ENCODE measurements around the gene DHRS2. TPM values are rescaled to one million over a fixed set of nuclear protein-coding genes. Genes with fewer than 3 reads are reported as not detected.

Gene DHRS2
- total RNA-seq, 6 experiments from 2014 or later = 0.53 to 12.3 (median 4.2) TPM

GRCh38 chr14:23610090-23610814 is 25.9 kb upstream of the DHRS2 start:
- TF ChIP-seq CTCF (IDR thresholded peaks at IDR 0.05) (no peak), POLR2A (IDR thresholded peaks at IDR 0.05) (no peak)
- H3K9me3 ChIP-seq = no peaks in the 10 kb centered on the region
- no peaks in the 10 kb centered on the region for H3K27me3 ChIP-seq
- no peak overlapping the region for H3K4me3 ChIP-seq
- peaks cover 0 to 67% (median 30%) of the 10 kb centered on the region in 4 donors for H3K4me1 ChIP-seq
- 8% methylated on average over 2 of the region's 2 CpGs for WGBS (ENCODE audit: insufficient coverage, low coverage, low lambda C conversion rate, missing lambda C conversion rate)
- ATAC-seq (peak; percentile 57 to 79 (median 64)), DNase-seq (peak in 1 of 3 donors; percentile 72)
- intact Hi-C loops (cut with DNase I) = no loop called here
- no peaks in the 10 kb centered on the region for H3K36me3 ChIP-seq
- H3K27ac ChIP-seq = peak overlapping the region; percentile 9 to 97 (median 68)

DNA sequence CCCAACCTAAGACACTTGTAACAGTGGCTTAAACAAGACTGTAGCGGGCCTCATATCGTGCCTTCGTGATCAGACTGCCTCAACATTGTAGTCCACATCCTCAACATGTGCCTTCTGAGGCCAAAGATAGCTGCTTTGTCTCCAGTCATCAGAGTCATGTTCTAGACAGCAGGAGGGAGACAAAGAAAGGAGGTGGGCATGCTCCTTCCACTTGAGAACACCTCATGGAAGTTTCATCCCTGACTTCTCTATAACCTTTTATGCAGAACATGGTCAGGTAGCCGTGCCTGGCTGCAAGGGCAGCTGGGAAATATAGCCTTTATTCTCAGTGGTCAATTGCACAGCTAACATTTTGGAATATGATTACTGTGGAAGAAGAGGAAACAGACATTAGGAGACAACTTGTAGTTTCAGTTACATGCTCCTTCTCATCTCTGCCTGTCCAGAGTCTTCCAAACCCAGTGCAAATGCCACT is 25.3 kb upstream of the DHRS2 start:
- TF ChIP-seq POLR2A (IDR thresholded peaks at IDR 0.05) (no peak), CTCF (IDR thresholded peaks at IDR 0.05) (no peak)
- H3K4me3 ChIP-seq = no peak overlapping the region
- peak overlapping the region in 2 of 3 donors; percentile 68 to 97 for H3K27ac ChIP-seq
- WGBS (ENCODE audit: insufficient coverage, low coverage, low lambda C conversion rate, missing lambda C conversion rate) = 48% methylated on average over 4 of the region's 4 CpGs
- peaks cover 0 to 67% (median 30%) of the 10 kb centered on the region in 4 donors for H3K4me1 ChIP-seq
- DNase-seq = no peak
- ATAC-seq = no peak
- intact Hi-C loops (cut with DNase I) = no loop called here
- H3K27me3 ChIP-seq = no peaks in the 10 kb centered on the region
- H3K9me3 ChIP-seq = no peaks in the 10 kb centered on the region
- H3K36me3 ChIP-seq = no peaks in the 10 kb centered on the region

DNA sequence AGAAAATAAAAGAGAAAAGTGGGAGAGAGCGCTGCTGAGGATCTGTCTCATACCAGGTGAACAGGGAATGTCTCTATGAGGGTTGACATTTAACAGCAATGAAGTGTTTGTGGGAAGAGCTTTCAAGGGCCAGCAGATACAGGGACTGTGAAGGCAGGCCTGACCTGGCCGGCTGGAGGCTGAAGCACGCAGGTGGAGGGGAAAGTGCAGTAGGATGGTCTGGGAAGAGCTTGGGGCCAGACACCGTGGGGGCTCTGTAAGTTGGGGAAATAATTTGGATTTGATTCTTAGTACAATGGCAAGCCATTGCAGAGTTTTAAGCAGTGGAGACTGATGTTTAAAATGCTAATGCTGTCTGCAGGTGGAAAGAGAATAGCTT is 23.8 kb upstream of the DHRS2 start:
- H3K27ac ChIP-seq = peak overlapping the region in 2 of 3 donors; percentile 68 to 97
- intact Hi-C loops (cut with DNase I) = no loop called here
- TF ChIP-seq CTCF (IDR thresholded peaks at IDR 0.05) = no peak
- no peak for TF ChIP-seq POLR2A (IDR thresholded peaks at IDR 0.05)
- ATAC-seq = peak in 1 of 4 donors; percentile 1
- H3K27me3 ChIP-seq = no peaks in the 10 kb centered on the region
- no peaks in the 10 kb centered on the region for H3K9me3 ChIP-seq
- H3K4me1 ChIP-seq = peaks cover 0 to 67% (median 30%) of the 10 kb centered on the region in 4 donors
- WGBS (ENCODE audit: insufficient coverage, low coverage, low lambda C conversion rate, missing lambda C conversion rate) = 58% methylated on average over 4 of the region's 4 CpGs
- no peak for DNase-seq
- H3K4me3 ChIP-seq = no peak overlapping the region
- H3K36me3 ChIP-seq = no peaks in the 10 kb centered on the region

GRCh38 chr14:23612802-23613201 is 23.4 kb upstream of the DHRS2 start:
- TF ChIP-seq CTCF (IDR thresholded peaks at IDR 0.05) (no peak), POLR2A (IDR thresholded peaks at IDR 0.05) (no peak)
- 100% methylated on average over 1 of the region's 1 CpG for WGBS (ENCODE audit: insufficient coverage, low coverage, low lambda C conversion rate, missing lambda C conversion rate)
- no peak overlapping the region for H3K4me3 ChIP-seq

More at GRCh38 chr14:23612802-23613201, 23.4 kb upstream of the DHRS2 start:
- Histone ChIP-seq H3K4me1 (peaks cover 0 to 66% (median 30%) of the 10 kb centered on the region in 4 donors), H3K9me3 (no peaks in the 10 kb centered on the region), H3K36me3 (no peaks in the 10 kb centered on the region), H3K27me3 (no peaks in the 10 kb centered on the region), H3K27ac (peak overlapping the region in 2 of 3 donors; percentile 95 to 97)
- intact Hi-C loops (cut with DNase I) = no loop called here
- no peak for DNase-seq
- ATAC-seq = no peak

All from right lobe of liver (tissue), 6 donors.